Measurements from ENCODE around the gene LRRC27. TPM values are rescaled to one million over a fixed set of nuclear protein-coding genes. Genes with fewer than 3 reads are reported as not detected.
"Not testable (repeated sequence)": the region's sequence is repeated elsewhere in the genome, so short reads cannot be mapped to it uniquely, and the experiment has no call there.

LRRC27 gene
- total RNA-seq, 2 experiments from 2014 or later, result 1.5 to 1.9 TPM

DNA sequence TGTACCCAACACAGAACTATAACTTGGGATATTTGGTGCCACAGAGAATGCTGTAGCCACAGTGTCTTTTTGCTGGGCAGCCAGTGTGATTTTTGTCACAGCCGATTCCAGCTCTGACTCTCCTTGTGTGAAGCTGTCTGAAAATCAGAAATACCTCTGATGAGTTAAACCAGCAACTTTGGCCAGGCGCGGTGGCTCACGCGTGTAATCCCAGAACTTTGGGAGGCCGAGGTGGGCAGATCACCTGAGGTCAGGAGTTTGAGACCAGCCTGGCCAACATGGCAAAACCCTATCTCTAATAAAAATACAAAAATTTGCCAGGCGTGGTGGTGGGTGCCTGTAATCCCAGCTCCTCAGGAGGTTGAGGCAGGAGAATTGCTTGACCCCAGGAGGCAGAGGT, 5.9 kb downstream of the LRRC27 start:
- CTCF ChIA-PET; H3K27ac Mint-ChIP-seq; H3K27me3 Mint-ChIP-seq (ENCODE audit: low read depth); H3K4me3 Mint-ChIP-seq; DNase-seq; H3K36me3 Mint-ChIP-seq (ENCODE audit: low read depth); H3K9me3 Mint-ChIP-seq: not testable (repeated sequence)
- peaks cover 24% of the 10 kb centered on the region for H3K4me1 Mint-ChIP-seq (ENCODE audit: low read depth)
- intact Hi-C loops (cut with micrococcal nuclease), result loop anchor here (10.0 kb wide), 1 partner anchor 353 kb away; the partner anchor contains the start of gene BNIP3

DNA sequence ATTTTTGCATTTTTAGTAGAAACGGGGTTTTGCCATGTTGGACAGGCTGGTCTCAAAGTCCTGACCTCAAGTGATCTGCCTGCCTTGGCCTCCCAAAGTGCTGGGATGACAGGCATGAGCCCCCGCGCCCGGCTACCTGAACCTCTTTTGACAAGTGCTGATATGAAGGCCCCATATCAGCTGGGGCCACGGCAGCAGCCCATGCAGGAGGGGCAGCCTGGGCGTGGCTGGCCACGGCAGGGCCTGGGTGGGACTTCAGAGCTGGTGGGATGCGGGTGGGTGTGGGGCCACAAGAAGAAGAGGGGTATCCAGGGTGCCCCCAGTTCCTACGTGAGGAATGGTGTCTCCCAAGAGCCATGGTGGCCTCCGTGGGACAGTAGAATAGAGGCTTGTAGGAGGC, 6.9 kb downstream of the LRRC27 start:
- H3K27me3 Mint-ChIP-seq (ENCODE audit: low read depth), result no peaks in the 10 kb centered on the region
- CTCF ChIA-PET, result no interaction called here
- no peak for DNase-seq
- H3K4me3 Mint-ChIP-seq, result no peak overlapping the region
- peaks cover 1% of the 10 kb centered on the region for H3K9me3 Mint-ChIP-seq
- intact Hi-C loops (cut with micrococcal nuclease), result loop anchor here (10.0 kb wide), 1 partner anchor 354 kb away; the partner anchor contains the start of gene BNIP3
- H3K4me1 Mint-ChIP-seq (ENCODE audit: low read depth), result peaks cover 15% of the 10 kb centered on the region
- no peak overlapping the region for H3K27ac Mint-ChIP-seq
- peaks cover 7% of the 10 kb centered on the region for H3K36me3 Mint-ChIP-seq (ENCODE audit: low read depth)

DNA sequence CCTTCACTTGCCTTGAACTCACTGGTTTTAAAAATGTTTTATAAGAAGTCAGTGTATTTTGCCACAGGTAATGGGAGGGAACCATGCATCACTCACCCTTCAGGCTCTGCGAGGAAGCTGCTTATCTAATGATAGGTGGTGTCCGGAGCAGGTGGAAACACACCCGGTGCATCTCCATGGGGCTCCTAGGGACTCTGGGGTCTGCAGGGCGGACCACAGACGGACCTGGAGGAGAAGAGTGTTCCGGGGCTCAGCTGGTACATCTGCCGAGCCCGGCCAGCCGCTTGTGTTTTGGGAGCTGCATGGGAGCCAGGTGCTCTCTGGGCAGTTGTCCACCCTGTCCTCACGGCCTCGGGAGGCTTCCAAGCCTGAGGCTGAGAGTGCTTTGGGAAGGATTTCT, 7.3 kb downstream of the LRRC27 start:
- Mint-ChIP-seq H3K27me3 (ENCODE audit: low read depth) (no peaks in the 10 kb centered on the region), H3K4me3 (no peak overlapping the region), H3K9me3 (peaks cover 1% of the 10 kb centered on the region), H3K36me3 (ENCODE audit: low read depth) (peaks cover 7% of the 10 kb centered on the region), H3K27ac (no peak overlapping the region), H3K4me1 (ENCODE audit: low read depth) (peaks cover 14% of the 10 kb centered on the region)
- CTCF ChIA-PET, result interaction anchor here (1.3 kb wide), 1 partner anchor 15 kb away, joined by 4 read pairs; no protein-coding TSS in a partner anchor
- no peak for DNase-seq
- intact Hi-C loops (cut with micrococcal nuclease), result loop anchor here (10.0 kb wide), 1 partner anchor 354 kb away; the partner anchor contains the start of gene BNIP3

DNA sequence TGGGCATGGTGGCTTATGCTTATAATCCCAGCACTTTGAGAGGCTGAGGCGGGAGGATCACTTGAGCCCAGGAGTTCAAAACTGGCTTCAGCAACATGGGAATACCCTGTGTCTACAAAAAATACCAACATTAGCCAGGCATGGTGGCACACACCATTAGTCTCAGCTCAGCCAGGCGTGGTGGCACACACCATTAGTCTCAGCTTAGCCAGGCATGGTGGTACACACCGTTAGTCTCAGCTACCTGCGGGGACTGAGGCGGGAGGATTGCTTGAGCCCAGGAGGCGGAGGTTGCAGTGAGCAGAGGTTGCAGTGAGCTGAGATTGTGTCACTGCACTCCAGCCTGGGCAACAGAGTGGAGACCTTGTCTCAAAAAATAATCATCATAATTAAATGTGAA, 9.0 kb downstream of the LRRC27 start:
- Mint-ChIP-seq H3K4me3 (no peak overlapping the region), H3K36me3 (ENCODE audit: low read depth) (peaks cover 9% of the 10 kb centered on the region), H3K9me3 (peaks cover 1% of the 10 kb centered on the region), H3K4me1 (ENCODE audit: low read depth) (peaks cover 12% of the 10 kb centered on the region), H3K27ac (no peak overlapping the region), H3K27me3 (ENCODE audit: low read depth) (no peaks in the 10 kb centered on the region)
- CTCF ChIA-PET, result no interaction called here
- intact Hi-C loops (cut with micrococcal nuclease), result no loop called here
- no peak for DNase-seq

DNA sequence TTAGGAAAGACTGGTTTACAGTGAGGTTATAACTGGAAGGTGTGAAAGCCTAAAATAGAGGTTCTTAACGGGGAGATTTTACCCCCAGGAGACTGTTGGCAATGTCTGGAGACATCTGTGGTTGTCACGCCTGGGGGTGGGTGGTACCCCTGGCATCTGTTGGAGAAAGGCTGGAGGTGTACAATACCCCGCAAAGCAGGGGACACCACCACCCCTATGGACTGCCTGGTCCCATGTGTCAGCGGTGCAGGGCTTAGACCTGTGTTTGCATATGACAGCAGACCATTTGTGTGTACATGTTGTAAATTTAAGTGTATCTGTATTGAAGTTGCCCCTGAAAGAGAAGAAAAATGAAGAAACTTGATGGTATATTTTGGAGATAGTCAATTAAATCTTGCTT, 9.8 kb downstream of the LRRC27 start:
- no peak for DNase-seq
- Mint-ChIP-seq H3K36me3 (ENCODE audit: low read depth) (peaks cover 9% of the 10 kb centered on the region), H3K27ac (no peak overlapping the region), H3K4me3 (no peak overlapping the region), H3K9me3 (peaks cover 1% of the 10 kb centered on the region), H3K4me1 (ENCODE audit: low read depth) (peaks cover 7% of the 10 kb centered on the region), H3K27me3 (ENCODE audit: low read depth) (no peaks in the 10 kb centered on the region)
- CTCF ChIA-PET, result no interaction called here
- intact Hi-C loops (cut with micrococcal nuclease), result no loop called here

DNA sequence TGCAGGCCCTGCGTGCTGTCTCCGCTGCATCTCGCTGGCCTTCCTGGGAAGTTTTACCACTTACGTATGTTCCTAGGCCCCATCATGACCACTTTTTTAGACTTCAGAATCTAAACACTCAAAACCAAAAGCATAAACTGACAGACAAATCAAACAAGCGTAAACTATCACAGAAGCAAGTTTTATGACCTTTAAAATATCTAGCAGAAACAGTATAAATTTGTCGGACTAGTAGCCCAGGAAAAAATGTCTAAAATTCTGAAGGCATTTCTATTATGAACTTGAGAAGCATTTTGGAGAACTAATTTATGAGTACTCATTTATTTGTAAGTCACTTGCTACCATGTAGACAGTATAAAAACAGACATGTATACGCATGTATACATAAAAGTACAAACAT, 10.6 kb downstream of the LRRC27 start:
- H3K27ac Mint-ChIP-seq, result no peak overlapping the region
- no peak overlapping the region for H3K4me3 Mint-ChIP-seq
- H3K36me3 Mint-ChIP-seq (ENCODE audit: low read depth), result peaks cover 9% of the 10 kb centered on the region
- DNase-seq, result no peak
- H3K27me3 Mint-ChIP-seq (ENCODE audit: low read depth), result no peaks in the 10 kb centered on the region
- intact Hi-C loops (cut with micrococcal nuclease), result no loop called here
- H3K9me3 Mint-ChIP-seq, result peaks cover 1% of the 10 kb centered on the region
- no peaks in the 10 kb centered on the region for H3K4me1 Mint-ChIP-seq (ENCODE audit: low read depth)
- CTCF ChIA-PET, result no interaction called here

DNA sequence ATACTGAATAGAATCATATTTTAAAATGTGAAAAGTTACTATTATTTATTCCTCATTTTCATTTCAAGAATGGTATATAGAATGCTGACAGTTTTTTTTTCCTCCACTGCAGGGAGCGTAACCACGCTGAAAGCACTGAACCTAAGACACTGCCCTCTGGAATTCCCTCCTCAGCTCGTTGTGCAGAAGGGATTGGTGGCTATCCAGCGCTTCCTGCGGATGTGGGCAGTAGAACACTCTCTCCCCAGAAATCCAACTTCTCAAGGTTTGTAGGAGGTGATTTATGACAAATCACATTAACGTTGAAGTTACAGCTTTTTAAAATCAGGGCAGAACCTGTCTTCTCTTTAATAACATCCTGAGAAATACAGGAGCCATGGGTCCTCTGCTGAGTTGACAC, 12.4 kb downstream of the LRRC27 start:
- Mint-ChIP-seq H3K4me3 (no peak overlapping the region), H3K36me3 (ENCODE audit: low read depth) (peaks cover 9% of the 10 kb centered on the region), H3K27me3 (ENCODE audit: low read depth) (no peaks in the 10 kb centered on the region), H3K4me1 (ENCODE audit: low read depth) (no peaks in the 10 kb centered on the region), H3K9me3 (peaks cover 1% of the 10 kb centered on the region), H3K27ac (no peak overlapping the region)
- CTCF ChIA-PET, result no interaction called here
- intact Hi-C loops (cut with micrococcal nuclease), result no loop called here
- DNase-seq, result no peak

DNA sequence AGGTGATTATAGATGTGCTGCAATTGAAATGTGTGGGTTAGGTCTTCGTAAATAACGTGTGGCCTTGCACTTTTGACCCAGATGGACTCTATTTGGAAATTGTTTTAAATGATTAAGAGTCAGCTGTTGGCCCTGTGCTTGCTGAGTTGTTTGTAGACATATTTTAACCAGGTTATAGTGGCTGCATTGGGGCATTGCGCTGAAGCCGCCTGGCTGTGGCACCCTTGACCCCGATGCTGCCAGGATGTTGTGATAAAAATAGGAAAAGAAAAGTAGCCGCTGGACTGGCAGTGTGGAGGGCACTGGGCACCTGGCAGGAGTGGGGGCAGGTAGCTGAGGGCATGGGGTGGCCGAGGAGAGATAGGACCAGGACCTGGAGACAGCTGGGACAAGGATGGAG, 13.4 kb downstream of the LRRC27 start:
- Mint-ChIP-seq H3K9me3 (peaks cover 1% of the 10 kb centered on the region), H3K36me3 (ENCODE audit: low read depth) (peaks cover 9% of the 10 kb centered on the region), H3K27ac (no peak overlapping the region), H3K4me3 (no peak overlapping the region), H3K4me1 (ENCODE audit: low read depth) (no peaks in the 10 kb centered on the region), H3K27me3 (ENCODE audit: low read depth) (no peaks in the 10 kb centered on the region)
- CTCF ChIA-PET, result no interaction called here
- DNase-seq, result no peak
- intact Hi-C loops (cut with micrococcal nuclease), result no loop called here

DNA sequence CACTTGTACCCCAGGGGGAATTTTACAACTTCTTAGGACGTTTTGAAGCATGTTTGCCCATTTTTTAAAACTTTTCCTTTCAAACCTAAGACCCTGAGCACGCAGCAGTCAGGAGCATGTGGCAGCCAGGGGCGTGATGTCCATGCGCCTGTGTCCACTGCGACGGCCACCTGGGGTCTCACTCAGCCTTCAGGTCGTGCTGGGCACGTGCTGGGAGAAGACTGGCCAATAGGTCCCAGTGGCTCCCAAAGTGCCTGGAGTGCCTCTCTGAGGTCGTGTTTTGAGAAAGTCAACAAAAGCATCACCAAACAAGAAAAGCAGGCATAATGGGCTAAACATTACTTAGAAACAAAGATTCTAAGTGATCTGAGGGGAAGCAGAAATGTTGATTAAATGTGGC, 14.8 kb downstream of the LRRC27 start:
- Mint-ChIP-seq H3K27me3 (ENCODE audit: low read depth) (no peaks in the 10 kb centered on the region), H3K36me3 (ENCODE audit: low read depth) (peaks cover 5% of the 10 kb centered on the region), H3K4me1 (ENCODE audit: low read depth) (no peaks in the 10 kb centered on the region), H3K27ac (no peak overlapping the region), H3K9me3 (peaks cover 1% of the 10 kb centered on the region), H3K4me3 (no peak overlapping the region)
- CTCF ChIA-PET, result no interaction called here
- intact Hi-C loops (cut with micrococcal nuclease), result no loop called here
- DNase-seq, result no peak

DNA sequence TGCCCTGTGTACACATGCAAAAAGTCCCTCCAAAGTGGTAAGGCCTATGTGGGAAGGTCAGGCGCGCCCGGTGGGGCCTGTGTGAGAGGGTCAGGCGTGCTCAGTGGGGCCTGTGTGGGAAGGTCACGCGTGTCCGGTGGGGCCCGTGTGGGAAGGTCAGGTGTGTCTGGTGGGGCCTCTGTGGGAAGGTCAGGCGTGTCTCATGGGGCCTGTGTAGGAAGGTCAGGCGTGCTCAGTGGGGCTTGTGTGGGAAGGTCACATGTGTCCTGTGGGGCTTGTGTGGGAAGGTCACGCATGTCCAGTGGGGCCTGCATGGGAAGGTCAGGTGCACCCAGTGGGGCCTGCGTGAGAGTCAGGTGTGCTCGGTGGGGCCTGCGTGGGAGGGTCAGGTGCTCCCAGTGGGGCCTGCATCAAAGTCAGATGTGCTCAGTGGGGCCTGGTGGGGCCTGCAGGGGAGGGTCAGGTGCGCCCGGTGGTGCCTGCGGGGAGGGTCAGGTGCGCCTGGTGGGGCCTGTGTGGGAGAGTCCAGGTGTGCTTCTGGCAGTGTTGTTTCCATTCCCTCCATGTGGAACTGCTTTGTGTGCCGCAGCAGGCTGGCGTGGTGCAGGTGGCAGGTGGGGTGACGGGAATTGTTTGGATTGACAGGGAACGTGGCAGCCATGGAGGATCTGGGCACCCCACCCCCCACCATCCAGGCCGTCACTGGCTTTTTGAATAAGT, 15.4 kb downstream of the LRRC27 start:
- Mint-ChIP-seq H3K27ac (no peak overlapping the region), H3K4me1 (ENCODE audit: low read depth) (no peaks in the 10 kb centered on the region)
- CTCF ChIA-PET, result no interaction called here

DNA sequence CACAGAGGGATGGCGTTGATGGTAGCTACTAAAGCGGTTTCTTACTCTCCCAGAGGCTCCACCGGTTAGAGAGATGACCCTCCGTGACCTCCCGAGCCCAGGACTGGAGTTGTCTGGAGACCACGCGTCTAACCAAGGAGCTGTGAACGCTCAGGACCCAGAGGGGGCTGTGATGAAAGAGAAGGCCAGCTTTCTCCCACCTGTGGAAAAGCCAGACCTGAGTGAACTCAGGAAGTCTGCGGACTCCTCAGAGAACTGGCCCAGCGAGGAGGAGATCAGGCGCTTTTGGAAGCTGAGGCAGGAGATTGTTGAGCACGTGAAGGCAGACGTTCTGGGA, 15.9 kb downstream of the LRRC27 start:
- Mint-ChIP-seq H3K4me1 (ENCODE audit: low read depth) (no peaks in the 10 kb centered on the region), H3K9me3 (no peaks in the 10 kb centered on the region), H3K27me3 (ENCODE audit: low read depth) (no peaks in the 10 kb centered on the region), H3K4me3 (no peak overlapping the region), H3K36me3 (ENCODE audit: low read depth) (peaks cover 1% of the 10 kb centered on the region), H3K27ac (no peak overlapping the region)
- no peak for DNase-seq
- intact Hi-C loops (cut with micrococcal nuclease), result no loop called here
- CTCF ChIA-PET, result interaction anchor here (0.7 to 0.8 kb wide), 2 partner anchors 13 to 214 kb away, joined by 3 read pairs; no protein-coding TSS in a partner anchor

More for the DNA sequence above, 15.4 kb downstream of the LRRC27 start:
- Mint-ChIP-seq H3K9me3 (no peaks in the 10 kb centered on the region), H3K36me3 (ENCODE audit: low read depth) (peaks cover 4% of the 10 kb centered on the region), H3K4me3 (no peak overlapping the region), H3K27me3 (ENCODE audit: low read depth) (no peaks in the 10 kb centered on the region)
- no peak for DNase-seq
- intact Hi-C loops (cut with micrococcal nuclease), result no loop called here

DNA sequence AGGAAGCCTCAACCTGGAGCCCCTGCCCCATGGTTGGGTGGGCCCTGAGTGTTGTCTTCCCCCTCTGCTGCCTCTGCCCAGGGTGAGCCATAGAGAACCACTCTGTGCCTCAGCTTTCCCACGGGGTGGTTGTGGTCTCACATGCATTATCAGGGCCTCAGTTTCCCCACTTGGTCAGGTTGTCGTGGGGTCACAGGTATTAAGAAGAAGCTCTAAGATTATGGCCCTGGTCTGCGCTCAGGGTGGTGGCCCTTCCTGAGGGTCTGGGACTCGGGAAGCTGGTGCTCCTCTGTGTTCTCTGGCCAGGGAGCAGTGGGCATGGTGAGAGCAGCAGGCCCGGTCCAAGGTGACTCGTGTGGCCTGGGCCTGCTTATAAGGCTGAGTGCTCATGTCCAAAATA, 17.8 kb downstream of the LRRC27 start:
- DNase-seq, result no peak
- H3K9me3 Mint-ChIP-seq, result no peaks in the 10 kb centered on the region
- no peaks in the 10 kb centered on the region for H3K36me3 Mint-ChIP-seq (ENCODE audit: low read depth)
- peaks cover 3% of the 10 kb centered on the region for H3K4me1 Mint-ChIP-seq (ENCODE audit: low read depth)
- H3K27ac Mint-ChIP-seq, result no peak overlapping the region
- CTCF ChIA-PET, result interaction anchor here (0.9 kb wide), 1 partner anchor 11 kb away, joined by 4 read pairs; no protein-coding TSS in a partner anchor
- no peak overlapping the region for H3K4me3 Mint-ChIP-seq
- intact Hi-C loops (cut with micrococcal nuclease), result loop anchor here (5.0 kb wide), 1 partner anchor 42 kb away; the partner anchor contains the start of gene STK32C
- no peaks in the 10 kb centered on the region for H3K27me3 Mint-ChIP-seq (ENCODE audit: low read depth)

DNA sequence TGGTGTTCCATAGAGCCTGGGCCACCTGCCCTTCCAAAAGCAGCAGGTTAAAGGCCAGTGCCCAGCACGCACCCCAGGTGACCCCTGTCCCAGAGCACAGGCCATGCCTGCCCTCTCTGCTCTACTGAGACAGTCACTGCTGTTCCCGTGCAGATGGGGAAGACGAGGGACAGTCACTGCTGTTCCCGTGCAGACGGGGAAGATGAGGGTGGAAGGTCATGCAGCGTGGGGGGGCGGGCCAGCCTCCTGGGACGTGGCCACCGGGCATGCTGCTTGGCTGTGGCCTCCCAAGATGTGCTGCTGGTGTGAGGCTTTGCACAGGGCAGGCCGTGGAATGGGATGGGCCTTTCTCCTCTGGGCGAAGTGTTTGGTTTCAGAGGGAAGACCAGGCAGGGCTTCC, 18.4 kb downstream of the LRRC27 start:
- Mint-ChIP-seq H3K9me3 (no peaks in the 10 kb centered on the region), H3K27ac (no peak overlapping the region), H3K4me3 (no peak overlapping the region), H3K27me3 (ENCODE audit: low read depth) (no peaks in the 10 kb centered on the region), H3K4me1 (ENCODE audit: low read depth) (peaks cover 3% of the 10 kb centered on the region), H3K36me3 (ENCODE audit: low read depth) (no peaks in the 10 kb centered on the region)
- CTCF ChIA-PET, result interaction anchor here (0.9 kb wide), 2 partner anchors 11 kb away, joined by 4 to 6 read pairs; no protein-coding TSS in a partner anchor
- intact Hi-C loops (cut with micrococcal nuclease), result loop anchor here (5.0 kb wide), 1 partner anchor 43 kb away; the partner anchor contains the start of gene STK32C
- no peak for DNase-seq
